PC-9 (cell line): ENCODE measurements around the gene CD74. TPM values are rescaled to one million over a fixed set of nuclear protein-coding genes. Genes with fewer than 3 reads are reported as not detected.

Experiments used
- BruUV-seq: library from RNA; stranded (reverse); fragments of 400-500 nt; replicated peaks from 2 replicates; lab custom pipeline; 2021; lab: Mats Ljungman, UMichigan
- CTCF ChIA-PET: fragments of 300-600 bp; sonication (Branson Sonifier 250); formaldehyde crosslinking; loops from one replicate; lab custom pipeline; 2022; ENCODE audit warnings: antibody characterized with exemption; lab: Charles Lee
- POLR2A ChIA-PET: fragments of 300-600 bp; sonication (Branson Sonifier 250); formaldehyde crosslinking; loops from one replicate; lab custom pipeline; 2022; ENCODE audit warnings: antibody characterized with exemption; ENCODE audit not compliant: unreplicated experiment; lab: Charles Lee
- DNase-seq, 2 experiments: peaks; one replicate each; pipeline versions ENCODE4 v3.0.0 to v3.0.0-alpha.2; 2015 to 2022; ENCODE audit warnings: mixed read lengths in 1 of 2
- H2AFZ ChIP-seq: fragments of 200-600 bp; sonication (generic); 2 replicates; pipeline ENCODE4 v1.8.1; 2017; ENCODE audit warnings: antibody characterized with exemption
- H3F3A ChIP-seq: fragments of 200-600 bp; sonication (generic); 2 replicates; pipeline ENCODE4 v1.8.1; 2017; ENCODE audit warnings: antibody characterized with exemption, mild to moderate bottlenecking, low read depth; ENCODE audit not compliant: insufficient read depth
- H3K27ac ChIP-seq: fragments of 200-600 bp; sonication (generic); 2 replicates; pipeline ENCODE4 v1.6.1; 2016; ENCODE audit warnings: mixed run types
- H3K27me3 ChIP-seq: fragments of 200-600 bp; sonication (generic); 2 replicates; pipeline ENCODE4 v1.6.1; 2016; ENCODE audit warnings: low read depth, mixed run types; ENCODE audit not compliant: insufficient read depth
- H3K36me3 ChIP-seq: fragments of 200-600 bp; sonication (generic); 2 replicates; pipeline ENCODE4 v1.6.1; 2016; ENCODE audit warnings: low read depth, mixed run types
- H3K4me1 ChIP-seq: fragments of 200-600 bp; sonication (generic); replicated peaks from 2 replicates; pipeline ENCODE4 v1.6.1; 2016; ENCODE audit warnings: mixed run types; ENCODE audit not compliant: insufficient read depth
- H3K4me2 ChIP-seq: fragments of 200-600 bp; sonication (generic); 2 replicates; pipeline ENCODE4 v1.6.1; 2017; ENCODE audit warnings: mixed run types
- H3K4me3 ChIP-seq: fragments of 200-600 bp; sonication (generic); 2 replicates; pipeline ENCODE4 v1.6.1; 2016; ENCODE audit warnings: mixed run types
- H3K79me2 ChIP-seq: fragments of 200-600 bp; sonication (generic); 2 replicates; pipeline ENCODE4 v1.6.1; 2017; ENCODE audit warnings: low read depth, mixed run types
- H3K9me2 ChIP-seq: fragments of 200-600 bp; sonication (generic); 2 replicates; pipeline ENCODE4 v1.8.1; 2017; ENCODE audit warnings: mild to moderate bottlenecking; ENCODE audit not compliant: insufficient read depth
- H3K9me3 ChIP-seq: fragments of 200-600 bp; sonication (generic); 2 replicates; pipeline ENCODE4 v1.8.1; 2016; ENCODE audit warnings: low read depth; ENCODE audit not compliant: insufficient read depth
- H4K20me1 ChIP-seq: fragments of 200-600 bp; sonication (generic); 2 replicates; pipeline ENCODE4 v1.8.1; 2017; ENCODE audit not compliant: insufficient read depth
- EZH2 ChIP-seq: fragments of 200-600 bp; sonication (generic); IDR thresholded peaks from 2 replicates; pipeline ENCODE4 v1.8.0; 2017; ENCODE audit warnings: antibody characterized with exemption, low read depth
- intact Hi-C: fragments of 100-400 bp; cut with micrococcal nuclease; formaldehyde crosslinking; loops from one replicate; pipeline ENCODE4 v1.10.0; 2022; ENCODE audit not compliant: unreplicated experiment
- total RNA-seq: library from RNA; stranded (reverse); gene quantifications from 2 replicates; pipeline ENCODE4 v1.2.3, GENCODE V29; 2021
- TF ChIP-seq, protein P1 (sequence below): fragments of 200-600 bp; sonication (generic); conservative IDR thresholded peaks from 2 replicates; pipeline ENCODE4 v1.6.1; 2017; ENCODE audit warnings: mixed run types, antibody characterized with exemption, mild to moderate bottlenecking, moderate library complexity

The CD74 gene
- total RNA-seq, 1 experiment from 2014 or later = 52.0 TPM

DNA sequence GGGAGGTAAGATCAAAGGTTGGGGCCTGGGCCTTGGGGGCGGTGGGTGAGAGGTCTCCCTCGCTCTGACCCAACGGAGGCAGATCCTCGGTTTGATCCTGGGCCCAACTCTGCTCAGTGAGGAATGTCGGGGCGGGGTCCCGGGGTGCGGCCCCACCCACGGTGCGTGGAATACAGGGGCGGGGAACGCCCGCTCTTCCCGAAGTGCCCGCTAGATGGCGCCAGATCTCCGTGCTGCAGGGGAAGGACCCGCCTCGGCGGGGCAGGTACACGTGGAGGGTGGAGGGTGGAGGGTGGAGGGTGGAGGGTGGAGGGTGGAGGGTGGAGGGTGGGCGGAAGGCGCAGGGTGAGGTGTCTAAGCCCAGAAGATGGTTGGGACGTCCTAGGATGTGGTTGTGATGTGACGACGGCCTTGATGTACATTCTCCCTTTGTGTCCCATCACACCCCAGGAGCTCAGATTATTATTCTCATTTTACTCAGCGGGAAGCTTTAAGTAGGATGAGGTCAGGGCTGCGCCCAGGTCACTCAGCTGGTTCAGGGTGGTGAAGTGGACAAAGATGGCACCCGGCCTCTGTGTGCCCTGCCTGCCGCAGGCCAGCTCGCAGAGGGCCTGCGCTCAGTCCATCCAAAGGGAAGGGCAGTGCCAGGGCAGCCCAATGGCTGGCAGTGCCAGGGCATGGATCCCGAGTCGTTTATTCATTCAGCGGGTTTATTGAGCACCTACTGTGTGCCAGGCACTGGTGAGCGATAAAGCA is 46.3 kb upstream of the CD74 start:
- ChIA-PET CTCF (interaction anchor here (0.6 to 1.5 kb wide), 12 partner anchors 15 to 1131 kb away, joined by 3 to 11 read pairs (median 4); partner anchors contain the start of gene IRGM), POLR2A (interaction anchor here (0.6 to 0.9 kb wide), 2 partner anchors 19 to 59 kb away, joined by 3 to 4 read pairs; no protein-coding TSS in a partner anchor)
- H2AFZ ChIP-seq = no peak overlapping the region
- BruUV-seq = no TSS peak
- no peak for TF ChIP-seq EZH2
- TF ChIP-seq, protein P1, sequence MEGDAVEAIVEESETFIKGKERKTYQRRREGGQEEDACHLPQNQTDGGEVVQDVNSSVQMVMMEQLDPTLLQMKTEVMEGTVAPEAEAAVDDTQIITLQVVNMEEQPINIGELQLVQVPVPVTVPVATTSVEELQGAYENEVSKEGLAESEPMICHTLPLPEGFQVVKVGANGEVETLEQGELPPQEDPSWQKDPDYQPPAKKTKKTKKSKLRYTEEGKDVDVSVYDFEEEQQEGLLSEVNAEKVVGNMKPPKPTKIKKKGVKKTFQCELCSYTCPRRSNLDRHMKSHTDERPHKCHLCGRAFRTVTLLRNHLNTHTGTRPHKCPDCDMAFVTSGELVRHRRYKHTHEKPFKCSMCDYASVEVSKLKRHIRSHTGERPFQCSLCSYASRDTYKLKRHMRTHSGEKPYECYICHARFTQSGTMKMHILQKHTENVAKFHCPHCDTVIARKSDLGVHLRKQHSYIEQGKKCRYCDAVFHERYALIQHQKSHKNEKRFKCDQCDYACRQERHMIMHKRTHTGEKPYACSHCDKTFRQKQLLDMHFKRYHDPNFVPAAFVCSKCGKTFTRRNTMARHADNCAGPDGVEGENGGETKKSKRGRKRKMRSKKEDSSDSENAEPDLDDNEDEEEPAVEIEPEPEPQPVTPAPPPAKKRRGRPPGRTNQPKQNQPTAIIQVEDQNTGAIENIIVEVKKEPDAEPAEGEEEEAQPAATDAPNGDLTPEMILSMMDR = peak; percentile 80
- no peaks in the 10 kb centered on the region for H4K20me1 ChIP-seq
- no peaks in the 10 kb centered on the region for H3K9me2 ChIP-seq
- peaks cover 11% of the 10 kb centered on the region; the same call in 1 of the 2 replicates for H3F3A ChIP-seq
- H3K27ac ChIP-seq = no peak overlapping the region
- no peaks in the 10 kb centered on the region for H3K36me3 ChIP-seq
- 0 out of 2 replicates have a peak, but pooled peaks cover 10% of the 10 kb centered on the region for H3K4me1 ChIP-seq
- H3K79me2 ChIP-seq = no peaks in the 10 kb centered on the region
- H3K9me3 ChIP-seq = no peaks in the 10 kb centered on the region
- intact Hi-C loops = loop anchor here (1.0 to 10.0 kb wide), 6 partner anchors 15 to 346 kb away; no protein-coding TSS in a partner anchor
- peak in 1 of 2 experiments; percentile 90 for DNase-seq
- H3K27me3 ChIP-seq = no peaks in the 10 kb centered on the region
- peak overlapping the region; percentile 65 for H3K4me2 ChIP-seq
- H3K4me3 ChIP-seq = no peak overlapping the region

DNA sequence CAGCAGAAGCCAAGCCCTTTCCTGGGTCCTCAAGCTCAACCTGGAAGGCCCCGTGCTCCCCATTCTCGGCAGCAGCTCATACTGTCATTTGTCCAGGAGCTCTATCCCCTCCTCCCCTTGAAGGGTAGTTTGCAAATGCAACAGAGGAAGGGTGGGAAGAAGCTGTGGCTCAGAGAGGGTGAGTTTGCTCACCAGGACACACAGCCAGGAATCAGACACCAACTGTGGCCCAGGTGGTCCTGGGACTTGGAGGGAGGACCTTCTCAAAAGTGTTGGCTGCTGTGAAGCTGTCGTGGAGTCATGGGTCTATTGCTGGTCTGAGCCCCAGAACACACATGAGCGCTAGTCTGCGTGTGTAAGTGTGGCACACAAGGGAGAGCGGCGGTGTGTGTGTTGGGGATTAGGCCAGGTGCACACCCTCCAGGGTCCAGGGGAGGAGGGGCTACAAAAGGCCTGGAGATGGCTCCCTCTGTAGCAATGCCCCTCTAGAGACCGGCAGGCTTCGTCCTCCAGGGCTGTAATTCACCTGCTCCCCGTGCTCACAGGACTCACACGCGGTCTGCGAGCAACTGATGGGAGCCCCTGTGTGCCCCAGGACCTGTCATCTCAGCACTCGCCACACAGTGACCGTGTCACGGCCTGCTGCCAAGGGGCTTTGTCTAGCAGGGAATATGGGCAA is 45.0 kb upstream of the CD74 start:
- Histone ChIP-seq H3K9me3 (no peaks in the 10 kb centered on the region), H4K20me1 (no peaks in the 10 kb centered on the region), H3K27ac (no peak overlapping the region), H3K27me3 (no peaks in the 10 kb centered on the region), H3K4me3 (no peak overlapping the region), H3F3A (peaks cover 11% of the 10 kb centered on the region; the same call in 1 of the 2 replicates), H3K4me2 (no peak overlapping the region), H3K9me2 (no peaks in the 10 kb centered on the region), H3K79me2 (no peaks in the 10 kb centered on the region), H3K4me1 (0 out of 2 replicates have a peak, but pooled peaks cover 10% of the 10 kb centered on the region), H2AFZ (no peak overlapping the region; the same call in 1 of the 2 replicates), H3K36me3 (no peaks in the 10 kb centered on the region)
- ChIA-PET CTCF (interaction anchor here (0.7 kb wide), 1 partner anchor 436 kb away, joined by 10 read pairs; no protein-coding TSS in a partner anchor), POLR2A (interaction anchor here (0.6 kb wide), 1 partner anchor 8 kb away, joined by 4 read pairs; no protein-coding TSS in a partner anchor)
- TF ChIP-seq, protein P1 = no peak
- TF ChIP-seq EZH2 = no peak
- BruUV-seq = no TSS peak
- intact Hi-C loops = loop anchor here (5.0 to 10.0 kb wide), 2 partner anchors 200 to 347 kb away; no protein-coding TSS in a partner anchor
- no peak for DNase-seq

DNA sequence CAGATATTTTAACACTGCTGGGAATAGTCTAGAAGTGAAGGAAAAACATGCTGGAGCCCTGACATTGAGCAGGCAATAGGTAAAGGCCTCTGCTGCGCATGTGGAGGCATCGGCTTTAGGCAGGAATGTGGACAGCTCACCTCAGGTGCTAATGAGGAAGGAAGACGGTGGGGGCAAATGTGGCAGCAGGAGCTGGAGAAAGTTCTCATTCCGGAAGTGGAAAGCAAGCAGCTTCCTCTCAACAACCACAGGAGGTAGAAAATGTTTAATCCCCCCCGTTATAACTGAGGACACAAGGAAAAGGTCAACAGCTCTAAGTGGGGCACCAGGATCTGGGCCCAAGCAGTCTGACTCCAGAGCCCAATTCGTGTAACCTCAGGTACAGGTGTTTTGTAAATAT is 44.4 kb upstream of the CD74 start:
- no peak for DNase-seq
- no peaks in the 10 kb centered on the region for H3K36me3 ChIP-seq
- H2AFZ ChIP-seq = no peak overlapping the region; the same call in 1 of the 2 replicates
- TF ChIP-seq EZH2 = no peak
- TF ChIP-seq, protein P1 = no peak
- no peak overlapping the region for H3K27ac ChIP-seq
- no peaks in the 10 kb centered on the region for H4K20me1 ChIP-seq
- ChIA-PET POLR2A (no interaction called here), CTCF (interaction anchor here (0.9 kb wide), 1 partner anchor 199 kb away, joined by 3 read pairs; no protein-coding TSS in a partner anchor)
- intact Hi-C loops = loop anchor here (5.0 to 10.0 kb wide), 2 partner anchors 200 to 348 kb away; no protein-coding TSS in a partner anchor
- H3K9me3 ChIP-seq = no peaks in the 10 kb centered on the region
- 0 out of 2 replicates have a peak, but pooled peaks cover 10% of the 10 kb centered on the region for H3K4me1 ChIP-seq
- H3K9me2 ChIP-seq = no peaks in the 10 kb centered on the region
- H3K4me2 ChIP-seq = no peak overlapping the region
- H3K27me3 ChIP-seq = no peaks in the 10 kb centered on the region
- H3K79me2 ChIP-seq = no peaks in the 10 kb centered on the region
- peaks cover 11% of the 10 kb centered on the region; the same call in 1 of the 2 replicates for H3F3A ChIP-seq
- no peak overlapping the region for H3K4me3 ChIP-seq
- no TSS peak for BruUV-seq
